HG02943 (cell line): ENCODE results near the gene TBPL1.
"Not testable (repeated sequence)": the region's sequence is repeated elsewhere in the genome, so short reads cannot be mapped to it uniquely, and the experiment has no call there.

Source experiments
- ATAC-seq: cut with Tn5 transposase; IDR thresholded peaks from one replicate; pipeline ENCODE4 v1.9.1; 2021; ENCODE audit warnings: mild to moderate bottlenecking, low read depth, moderate library complexity; ENCODE audit not compliant: unreplicated experiment

Gene TBPL1

GRCh38 chr6:133969921-133970295, 16.9 kb downstream of the TBPL1 start:
- no peak for ATAC-seq

GRCh38 chr6:133971861-133972260, 18.8 kb downstream of the TBPL1 start:
- ATAC-seq: no peak

- no peak for ATAC-seq
Observed at GRCh38 chr6:133972388-133972787, 19.4 kb downstream of the TBPL1 start.

DNA sequence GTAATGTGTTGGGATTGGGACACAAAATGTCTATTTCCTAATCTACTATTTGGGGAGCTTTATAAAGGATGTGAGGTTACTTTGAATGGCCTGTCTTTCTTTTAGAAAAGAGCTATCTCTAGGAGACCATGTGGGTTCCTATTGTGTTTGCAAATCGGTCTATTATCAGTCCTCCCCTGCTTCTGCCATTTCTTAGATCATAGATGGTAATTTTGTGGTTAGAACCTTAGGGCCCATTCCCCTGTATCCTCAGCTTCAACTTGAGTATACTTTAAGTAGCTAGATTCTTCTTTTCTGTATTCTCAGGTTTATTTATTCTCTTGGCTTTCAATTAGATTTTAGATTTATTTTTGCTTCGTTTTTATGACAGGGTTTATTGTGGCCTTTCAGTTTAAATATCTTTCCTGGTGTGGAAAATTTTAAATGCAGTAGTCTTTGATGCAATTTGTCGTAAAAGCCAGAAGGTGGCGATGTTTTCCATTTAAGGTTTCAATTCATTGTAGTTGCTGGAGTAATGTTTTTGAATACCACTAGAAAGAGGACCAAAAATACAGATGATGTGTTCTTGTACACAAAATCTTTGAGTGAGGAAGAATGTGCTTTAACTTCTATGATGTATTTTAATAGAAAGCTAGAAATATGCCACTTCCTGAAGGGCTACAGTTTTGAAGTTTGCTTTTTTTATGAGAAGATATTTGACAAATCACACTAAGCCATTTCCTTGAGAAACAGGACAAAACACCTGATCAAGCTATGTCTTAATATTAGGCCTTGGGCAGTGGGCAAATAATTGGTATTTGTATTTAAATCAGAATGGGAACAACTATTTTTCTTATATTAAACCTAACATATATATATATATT, 20.3 kb downstream of the TBPL1 start:
- no peak for ATAC-seq

DNA sequence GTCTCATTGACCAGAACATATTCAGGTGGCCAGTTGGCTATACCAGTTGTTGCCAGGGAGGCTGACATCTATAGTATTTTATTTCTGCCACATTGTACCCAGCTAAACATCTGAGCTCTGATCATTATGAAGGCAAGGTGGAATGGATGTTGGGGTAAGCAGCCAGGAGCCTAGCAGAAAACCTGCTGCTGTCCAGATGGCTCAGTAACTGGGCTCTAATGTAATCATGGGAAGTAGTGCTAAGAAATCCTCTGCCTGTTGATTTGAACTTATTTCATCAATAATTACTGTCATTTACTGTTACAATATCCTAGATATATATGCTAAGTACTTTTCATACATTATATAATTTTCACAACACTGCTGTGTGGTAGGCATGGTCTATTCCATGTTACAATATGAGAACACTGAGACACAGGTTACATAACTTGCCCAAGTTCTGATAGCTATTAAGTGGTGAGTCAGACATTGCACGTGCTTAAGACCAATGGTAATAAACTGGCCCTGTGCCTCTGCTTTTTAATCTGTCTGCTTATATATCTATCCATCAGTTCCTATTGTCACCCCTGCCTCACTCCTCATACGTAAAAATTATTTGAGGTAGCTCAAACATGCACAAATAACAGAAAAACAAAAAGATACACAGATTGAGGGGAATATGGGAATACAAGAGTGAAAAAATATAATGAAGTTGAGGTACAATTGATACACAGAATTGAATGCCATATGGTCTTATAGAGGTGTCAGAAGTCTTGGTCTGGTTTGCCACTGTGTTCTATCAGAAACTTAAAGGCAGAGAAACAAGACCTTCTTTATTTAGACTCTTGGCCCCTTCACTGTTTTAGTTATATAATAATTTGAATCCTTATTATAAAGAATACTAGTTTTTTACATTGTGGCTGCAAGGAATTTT, 25.2 kb downstream of the TBPL1 start:
- no peak for ATAC-seq

GRCh38 chr6:133978896-133979240, 25.8 kb downstream of the TBPL1 start:
- no peak for ATAC-seq

DNA sequence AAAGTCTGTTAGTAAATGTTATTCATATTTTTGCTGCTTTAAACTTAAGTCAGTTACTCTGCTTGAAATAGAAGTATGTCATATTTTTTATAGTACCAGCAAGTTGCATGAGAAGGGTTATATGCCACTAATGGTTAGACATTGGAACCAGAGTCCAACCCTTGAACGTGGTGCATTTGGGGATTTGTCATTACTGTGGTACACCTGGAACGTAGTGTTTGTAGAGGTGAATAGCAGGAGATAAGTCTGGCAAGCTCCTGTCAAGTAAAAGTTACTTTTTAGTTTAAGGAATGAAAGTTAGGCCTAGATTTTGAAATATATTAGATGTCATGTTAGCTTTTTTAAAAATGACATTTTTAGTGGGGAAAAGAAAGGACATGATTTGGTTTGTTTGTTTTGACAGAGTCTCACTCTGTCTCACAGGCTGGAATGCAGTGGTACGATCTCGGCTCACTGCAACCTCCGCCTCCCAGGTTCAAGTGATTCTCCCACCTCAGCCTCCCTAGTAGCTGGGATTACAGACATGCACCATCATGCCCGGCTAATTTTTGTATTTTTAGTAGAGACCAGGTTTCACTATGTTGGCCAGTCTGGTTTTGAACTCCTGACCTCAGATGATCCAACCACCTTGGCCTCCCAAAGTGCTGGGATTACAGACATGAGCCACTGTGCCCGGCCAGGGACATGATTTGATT, 26.4 kb downstream of the TBPL1 start:
- ATAC-seq: not testable (repeated sequence)

- no peak for ATAC-seq
Observed at GRCh38 chr6:133980168-133980567, 27.1 kb downstream of the TBPL1 start.

- no peak for ATAC-seq
Observed at GRCh38 chr6:133983099-133983939, 30.3 kb downstream of the TBPL1 start.

DNA sequence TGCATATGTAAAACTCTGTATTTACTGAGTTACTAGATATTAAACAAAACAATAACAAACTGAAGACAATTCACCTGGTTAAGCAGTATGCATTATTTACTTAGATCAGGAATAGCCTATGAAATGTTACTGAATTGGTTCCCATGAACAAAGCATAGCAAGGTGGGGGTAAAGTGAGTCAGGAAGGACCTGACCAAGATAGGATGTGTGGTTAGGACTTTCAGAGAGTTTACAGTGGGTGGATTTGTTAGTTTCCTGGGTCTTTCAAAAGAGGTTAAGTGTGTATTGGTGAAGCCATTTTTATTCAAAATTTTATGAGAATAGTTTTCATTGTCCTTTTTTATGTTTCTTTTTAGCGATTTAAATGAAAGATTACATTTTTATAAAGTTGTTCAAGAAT, 32.9 kb downstream of the TBPL1 start:
- ATAC-seq: no peak

DNA sequence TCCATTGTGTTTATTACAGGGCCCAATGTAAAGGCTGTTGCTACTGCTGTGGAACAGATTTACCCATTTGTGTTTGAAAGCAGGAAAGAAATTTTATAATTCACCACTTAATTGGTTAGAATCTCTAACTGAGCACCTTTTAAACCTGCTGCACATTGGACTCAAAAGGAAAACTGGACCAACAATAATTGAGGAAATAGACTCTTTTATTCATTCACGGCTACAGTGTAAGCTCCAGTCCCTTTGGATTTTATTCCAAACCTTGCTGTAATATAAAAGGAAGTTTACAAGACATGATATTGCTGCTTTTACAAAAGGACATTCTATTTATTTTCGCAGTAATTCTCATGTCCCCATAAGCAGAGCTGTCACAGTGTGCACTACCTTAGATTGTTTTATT, 33.9 kb downstream of the TBPL1 start:
- no peak for ATAC-seq

DNA sequence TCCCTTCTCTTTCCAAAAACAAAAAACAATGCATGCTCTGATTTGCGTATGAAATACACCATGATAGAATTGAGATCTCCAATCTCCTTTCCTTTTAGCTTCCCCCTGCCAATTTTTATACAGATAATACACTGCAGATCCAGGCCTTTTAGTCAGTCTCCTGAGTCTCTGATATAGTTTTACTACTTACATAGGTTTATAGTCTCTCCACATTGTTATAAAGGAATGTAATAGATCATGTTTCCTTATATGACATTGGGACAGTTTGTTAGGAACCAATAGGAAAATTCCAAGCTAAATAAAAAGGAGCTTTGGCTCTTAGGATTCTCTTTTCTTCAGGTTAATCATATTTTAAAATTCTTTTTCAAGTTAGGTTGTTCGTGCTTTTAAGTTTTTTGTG, 36.5 kb downstream of the TBPL1 start:
- no peak for ATAC-seq

GRCh38 chr6:133990321-133990720, 37.3 kb downstream of the TBPL1 start:
- ATAC-seq: no peak

DNA sequence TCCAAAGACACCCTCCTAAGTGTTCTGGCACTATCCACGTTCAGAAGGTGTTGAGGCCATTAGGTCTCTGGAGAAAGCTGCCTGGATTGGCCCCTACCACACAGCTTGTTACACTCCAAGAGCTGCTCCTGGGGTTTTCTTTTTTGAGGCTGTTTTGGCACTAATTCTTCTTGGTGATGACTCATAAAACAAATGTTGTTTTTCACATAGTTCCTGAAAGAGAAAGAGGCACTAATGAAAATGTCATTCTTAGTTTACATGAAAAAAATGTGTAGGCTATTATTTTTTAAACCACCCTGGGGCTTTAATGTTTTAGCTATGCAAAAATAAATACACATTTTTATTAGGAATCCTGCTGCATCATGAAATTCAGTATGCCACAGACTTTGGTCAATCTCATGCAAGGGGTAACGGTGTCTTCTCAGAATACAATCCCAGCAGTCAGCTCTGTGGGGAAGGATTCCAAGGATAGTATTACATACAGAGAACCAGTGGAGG, 38.1 kb downstream of the TBPL1 start:
- no peak for ATAC-seq

- ATAC-seq: no peak
Observed at GRCh38 chr6:133992992-133993680, 40.1 kb downstream of the TBPL1 start.

- ATAC-seq: no peak
Observed at GRCh38 chr6:133995296-133995695, 42.3 kb downstream of the TBPL1 start.

DNA sequence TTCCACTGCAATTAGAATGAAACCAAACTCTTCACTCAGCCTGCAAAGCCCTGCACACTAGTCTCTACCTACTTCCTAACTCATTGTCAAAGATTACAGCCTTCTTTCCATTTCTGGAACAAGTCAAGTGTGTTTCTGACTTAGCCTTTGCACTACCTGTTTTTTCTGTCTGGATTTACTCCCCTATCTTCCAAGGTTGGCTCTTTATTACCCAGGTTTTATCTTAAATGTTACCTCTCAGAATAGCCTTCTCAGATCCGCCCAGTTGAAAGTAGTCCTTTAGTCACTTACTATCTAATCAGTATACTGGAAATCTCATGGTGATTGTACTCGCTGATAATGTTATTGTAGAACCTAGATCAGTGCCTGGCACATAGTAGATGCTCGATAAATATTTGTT, 42.7 kb downstream of the TBPL1 start:
- ATAC-seq: no peak

DNA sequence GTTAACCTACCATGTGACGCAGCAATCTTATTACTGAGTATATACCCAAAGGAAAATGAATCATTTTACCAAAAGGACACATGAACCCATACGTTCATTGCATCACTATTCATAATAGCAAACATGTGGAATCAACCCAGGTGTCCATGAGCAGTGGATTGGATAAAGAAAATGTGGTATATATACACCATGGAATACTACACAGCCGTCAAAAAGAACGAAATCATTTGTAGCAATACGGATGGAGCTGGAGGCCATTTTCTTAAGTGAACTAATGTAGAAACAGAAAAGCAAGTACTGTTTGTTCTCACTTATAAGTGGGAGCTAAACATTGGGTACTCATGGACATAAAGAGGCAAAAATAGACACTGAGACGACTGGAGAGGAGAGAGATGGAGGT, 44.2 kb downstream of the TBPL1 start:
- no peak for ATAC-seq

- no peak for ATAC-seq
Observed at GRCh38 chr6:133999305-133999704, 46.3 kb downstream of the TBPL1 start.
